Activated naive CD4-positive, alpha-beta T cell treated with anti-CD3 and anti-CD28 coated beads, Interleukin-2, amount 50 U/mL, for 24 hours (primary cell): Measurements from ENCODE around the gene BIVM.
A peak's percentile ranks its signal among the peaks of the same experiment; 100 is the strongest.
"Not testable (repeated sequence)": the region's sequence is repeated elsewhere in the genome, so short reads cannot be mapped to it uniquely, and the experiment has no call there.

Experiments
- H3K27ac Mint-ChIP-seq: one replicate; pipeline ENCODE4 v1.8.0; 2021; ENCODE audit warnings: mild to moderate bottlenecking, mixed read lengths
- H3K27me3 Mint-ChIP-seq: one replicate; pipeline ENCODE4 v1.8.0; 2021; ENCODE audit warnings: mixed read lengths
- H3K36me3 Mint-ChIP-seq: one replicate; pipeline ENCODE4 v1.8.0; 2021; ENCODE audit warnings: mixed read lengths
- H3K4me1 Mint-ChIP-seq: one replicate; pipeline ENCODE4 v1.8.0; 2021; ENCODE audit warnings: mixed read lengths
- H3K4me3 Mint-ChIP-seq: one replicate; pipeline ENCODE4 v1.8.0; 2021; ENCODE audit warnings: mild to moderate bottlenecking, mixed read lengths
- H3K9me3 Mint-ChIP-seq: one replicate; pipeline ENCODE4 v1.8.0; 2021; ENCODE audit warnings: mixed read lengths

BIVM gene

DNA sequence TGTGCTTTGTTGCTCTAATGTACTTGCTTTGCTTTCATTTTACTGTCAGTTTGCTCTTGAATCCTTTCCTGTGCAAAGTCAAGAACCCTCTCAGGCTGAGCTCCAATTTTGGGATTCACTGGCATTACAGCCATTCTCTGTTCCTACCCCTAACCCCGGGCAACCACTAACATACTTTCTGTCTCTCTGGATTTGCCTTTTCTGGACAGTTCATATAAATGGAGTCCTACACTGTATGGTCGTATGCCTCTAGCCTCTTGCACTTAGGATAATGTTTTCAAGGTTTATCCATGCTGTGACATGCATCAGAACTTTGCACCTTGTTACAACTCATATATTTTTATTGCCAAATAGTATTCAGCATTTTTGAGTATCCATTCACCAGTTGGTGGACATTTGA lies 22.6 kb upstream of the BIVM start:
- H3K27me3 Mint-ChIP-seq: no peaks in the 10 kb centered on the region
- H3K9me3 Mint-ChIP-seq: no peaks in the 10 kb centered on the region
- H3K36me3 Mint-ChIP-seq: peaks cover 3% of the 10 kb centered on the region
- no peak overlapping the region for H3K27ac Mint-ChIP-seq
- peaks cover 47% of the 10 kb centered on the region for H3K4me1 Mint-ChIP-seq
- H3K4me3 Mint-ChIP-seq: no peak overlapping the region

DNA sequence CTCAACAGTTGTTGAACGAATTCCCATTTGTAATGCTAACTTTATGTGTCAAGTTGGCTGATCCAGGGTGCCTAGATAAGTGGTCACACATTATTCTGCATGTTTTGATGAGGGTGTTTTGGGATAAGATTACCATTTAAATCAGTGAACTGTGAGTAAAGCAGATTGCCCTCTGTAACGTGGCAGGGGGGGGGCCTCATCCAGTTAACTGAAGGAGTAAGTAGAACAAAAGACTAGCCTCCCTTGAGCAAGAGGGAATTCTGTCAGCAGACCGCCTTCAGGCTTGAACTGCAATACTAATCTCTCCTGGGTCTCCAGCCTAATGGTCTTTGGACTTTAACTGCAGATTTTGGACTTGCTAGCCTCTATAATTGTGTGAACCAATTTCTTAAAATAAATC lies 21.2 kb upstream of the BIVM start:
- H3K4me1 Mint-ChIP-seq: peaks cover 34% of the 10 kb centered on the region
- H3K27me3 Mint-ChIP-seq: no peaks in the 10 kb centered on the region
- no peaks in the 10 kb centered on the region for H3K9me3 Mint-ChIP-seq
- peaks cover 4% of the 10 kb centered on the region for H3K36me3 Mint-ChIP-seq
- H3K27ac Mint-ChIP-seq: no peak overlapping the region
- no peak overlapping the region for H3K4me3 Mint-ChIP-seq

DNA sequence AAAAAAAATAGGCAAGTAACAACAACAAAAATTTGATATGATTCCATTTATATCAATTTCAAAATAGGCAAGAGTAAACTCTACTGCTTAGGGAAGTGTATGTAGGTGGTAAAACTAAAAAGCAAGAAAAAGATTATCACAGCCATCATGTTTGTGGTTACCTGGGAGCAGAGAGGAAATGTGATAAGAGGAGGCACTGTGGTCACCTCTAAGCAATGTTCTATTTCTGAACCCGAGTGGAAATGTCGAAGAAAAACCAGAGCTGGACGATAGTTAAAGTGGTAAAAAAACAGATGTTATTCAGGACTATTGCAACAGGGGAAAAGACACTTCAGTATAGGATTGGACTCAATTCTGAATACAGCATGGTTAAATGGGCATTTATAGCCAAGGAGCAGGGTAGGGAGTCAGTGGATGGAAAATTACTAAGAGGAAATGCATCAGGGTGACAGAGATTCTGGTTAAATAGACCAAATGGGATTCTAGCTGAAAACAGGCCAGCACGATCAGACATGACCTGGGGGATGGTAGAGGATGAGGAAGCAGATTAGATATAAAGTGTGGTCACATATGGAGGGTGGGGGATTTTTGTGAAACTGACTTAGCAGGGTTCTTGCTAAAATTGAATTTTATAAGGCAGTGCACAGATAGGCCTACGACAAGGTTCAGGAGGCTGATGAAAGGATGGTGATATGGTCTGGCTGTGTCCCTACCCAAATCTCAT lies 19.3 kb upstream of the BIVM start:
- Mint-ChIP-seq H3K9me3 (no peaks in the 10 kb centered on the region), H3K27ac (peak overlapping the region; percentile 74), H3K4me3 (peak overlapping the region; percentile 33), H3K36me3 (peaks cover 4% of the 10 kb centered on the region), H3K27me3 (no peaks in the 10 kb centered on the region), H3K4me1 (peaks cover 26% of the 10 kb centered on the region)

DNA sequence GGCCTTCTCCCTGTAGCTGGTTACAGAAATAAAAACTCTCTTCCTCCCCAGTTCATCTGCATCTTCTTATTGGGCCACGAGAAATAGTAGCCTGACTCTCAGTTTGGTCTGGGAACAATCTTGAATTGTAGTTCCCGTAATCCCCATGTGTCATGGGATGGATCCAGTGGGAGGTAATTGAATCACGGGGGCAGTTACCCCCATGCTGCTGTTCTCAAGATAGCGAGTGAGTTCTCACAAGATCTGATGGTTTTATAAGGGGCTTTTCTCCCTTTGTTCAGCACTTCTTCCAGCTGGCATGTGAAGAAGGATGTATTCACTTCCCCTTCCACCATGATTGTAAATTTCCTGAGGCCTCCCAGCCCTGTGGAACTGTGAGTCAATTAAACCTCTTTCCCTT lies 18.3 kb upstream of the BIVM start:
- not testable (repeated sequence) for H3K36me3 Mint-ChIP-seq, H3K27me3 Mint-ChIP-seq, H3K27ac Mint-ChIP-seq, H3K4me3 Mint-ChIP-seq, H3K9me3 Mint-ChIP-seq
- peaks cover 21% of the 10 kb centered on the region for H3K4me1 Mint-ChIP-seq

GRCh38 chr13:102781591-102781990 lies 17.3 kb upstream of the BIVM start:
- Mint-ChIP-seq H3K27me3 (no peaks in the 10 kb centered on the region), H3K9me3 (no peaks in the 10 kb centered on the region), H3K4me1 (peaks cover 21% of the 10 kb centered on the region), H3K4me3 (no peak overlapping the region), H3K27ac (no peak overlapping the region), H3K36me3 (peaks cover 4% of the 10 kb centered on the region)

GRCh38 chr13:102784483-102784882 lies 14.4 kb upstream of the BIVM start:
- Mint-ChIP-seq H3K4me1 (peaks cover 8% of the 10 kb centered on the region), H3K27ac (no peak overlapping the region), H3K36me3 (peaks cover 4% of the 10 kb centered on the region), H3K27me3 (no peaks in the 10 kb centered on the region), H3K9me3 (no peaks in the 10 kb centered on the region), H3K4me3 (no peak overlapping the region)

DNA sequence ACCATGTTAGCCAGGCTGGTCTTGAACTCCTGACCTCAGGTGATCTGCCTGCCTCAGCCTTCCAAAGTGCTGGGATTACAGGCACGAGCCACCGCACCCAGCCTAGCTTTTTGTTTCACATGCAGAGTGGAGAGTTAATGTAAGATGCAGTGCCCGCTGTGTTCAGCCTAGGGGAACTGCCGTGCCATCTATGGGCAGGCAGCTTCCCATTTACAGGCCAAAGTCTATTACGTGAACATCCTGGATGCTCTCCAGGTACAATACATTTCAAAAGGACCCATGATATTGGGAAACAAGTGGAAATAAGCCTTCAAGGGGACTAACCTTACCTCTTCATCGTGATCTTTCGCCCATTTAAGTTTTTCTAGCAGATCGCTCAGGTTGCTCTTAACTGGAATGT lies 10.2 kb upstream of the BIVM start:
- peaks cover 1% of the 10 kb centered on the region for H3K27me3 Mint-ChIP-seq
- no peaks in the 10 kb centered on the region for H3K36me3 Mint-ChIP-seq
- no peak overlapping the region for H3K4me3 Mint-ChIP-seq
- no peaks in the 10 kb centered on the region for H3K9me3 Mint-ChIP-seq
- no peaks in the 10 kb centered on the region for H3K4me1 Mint-ChIP-seq
- H3K27ac Mint-ChIP-seq: no peak overlapping the region

GRCh38 chr13:102792396-102792795 lies 6.5 kb upstream of the BIVM start:
- no peaks in the 10 kb centered on the region for H3K36me3 Mint-ChIP-seq

GRCh38 chr13:102793611-102794355 lies 5.1 kb upstream of the BIVM start:
- Mint-ChIP-seq H3K27me3 (peaks cover 17% of the 10 kb centered on the region), H3K4me3 (no peak overlapping the region), H3K36me3 (no peaks in the 10 kb centered on the region), H3K4me1 (peaks cover 4% of the 10 kb centered on the region), H3K9me3 (no peaks in the 10 kb centered on the region), H3K27ac (no peak overlapping the region)

More at GRCh38 chr13:102792396-102792795, 6.5 kb upstream of the BIVM start:
- Mint-ChIP-seq H3K4me1 (no peaks in the 10 kb centered on the region), H3K27me3 (peaks cover 14% of the 10 kb centered on the region), H3K4me3 (no peak overlapping the region), H3K27ac (no peak overlapping the region), H3K9me3 (no peaks in the 10 kb centered on the region)

DNA sequence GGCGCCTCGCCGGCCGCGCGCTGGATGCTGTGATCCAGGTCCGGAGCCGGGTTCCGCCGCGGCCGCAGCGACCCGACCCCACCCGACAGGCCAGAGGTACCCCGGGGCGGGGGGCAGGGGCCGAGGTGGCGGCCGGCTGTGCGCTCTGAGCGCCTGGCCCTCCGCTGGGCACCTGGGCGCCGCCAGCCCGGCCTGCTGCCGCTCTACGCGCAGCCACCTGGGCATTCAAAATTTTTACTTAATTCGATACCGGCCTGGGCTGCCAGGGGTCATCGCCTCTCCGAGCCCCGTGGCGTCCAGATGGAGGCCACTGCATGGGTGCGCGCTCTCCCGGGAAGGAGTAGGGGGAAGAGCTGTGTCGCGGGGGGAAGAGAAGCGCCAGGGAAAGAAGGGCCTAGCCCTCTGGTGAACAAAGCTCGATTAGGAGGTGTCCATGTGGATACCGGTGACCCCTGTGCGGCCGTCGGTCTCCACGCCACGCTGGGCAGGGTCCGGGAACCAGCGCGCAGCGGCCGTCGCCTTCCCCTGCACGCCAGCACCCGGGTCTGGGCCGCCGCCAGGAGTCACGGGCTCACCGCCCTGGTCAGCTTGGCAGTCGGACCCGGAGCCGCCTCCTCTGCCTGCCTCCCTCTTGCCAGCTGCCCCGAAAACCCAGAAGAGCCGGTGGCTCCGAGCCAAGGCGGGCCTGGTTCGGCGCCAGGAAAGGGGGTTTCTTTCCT lies 666 bp downstream of the BIVM start:
- H3K27me3 Mint-ChIP-seq: peaks cover 14% of the 10 kb centered on the region
- H3K27ac Mint-ChIP-seq: peak overlapping the region; percentile 70
- H3K4me1 Mint-ChIP-seq: peaks cover 19% of the 10 kb centered on the region
- H3K9me3 Mint-ChIP-seq: no peaks in the 10 kb centered on the region
- peak overlapping the region; percentile 90 for H3K4me3 Mint-ChIP-seq
- H3K36me3 Mint-ChIP-seq: no peaks in the 10 kb centered on the region

GRCh38 chr13:102800145-102801041 lies 1.5 kb downstream of the BIVM start:
- Mint-ChIP-seq H3K36me3 (no peaks in the 10 kb centered on the region), H3K4me1 (peaks cover 19% of the 10 kb centered on the region), H3K27me3 (peaks cover 13% of the 10 kb centered on the region), H3K4me3 (peak overlapping the region; percentile 90), H3K27ac (peak overlapping the region; percentile 70), H3K9me3 (no peaks in the 10 kb centered on the region)

DNA sequence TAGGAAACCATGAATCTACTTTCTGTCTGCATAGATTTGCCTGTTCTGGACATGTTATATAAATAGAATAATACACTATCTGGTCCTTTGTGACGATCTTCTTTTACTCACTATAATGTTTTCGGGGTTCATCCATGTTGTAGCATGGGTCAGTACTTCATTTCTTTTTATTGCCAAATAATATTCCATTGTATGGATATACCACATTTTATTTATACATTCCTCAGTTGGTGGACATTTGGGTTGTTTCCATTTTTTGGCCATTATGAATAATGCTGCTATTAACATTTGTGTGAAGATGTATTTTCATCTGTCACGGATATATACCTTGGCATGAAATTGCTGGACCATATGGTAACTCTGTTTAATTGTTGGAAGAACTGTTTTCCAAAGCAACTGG lies 6.8 kb downstream of the BIVM start:
- Mint-ChIP-seq H3K4me3 (no peak overlapping the region), H3K36me3 (no peaks in the 10 kb centered on the region), H3K9me3 (no peaks in the 10 kb centered on the region), H3K27ac (no peak overlapping the region), H3K27me3 (no peaks in the 10 kb centered on the region), H3K4me1 (peaks cover 18% of the 10 kb centered on the region)

DNA sequence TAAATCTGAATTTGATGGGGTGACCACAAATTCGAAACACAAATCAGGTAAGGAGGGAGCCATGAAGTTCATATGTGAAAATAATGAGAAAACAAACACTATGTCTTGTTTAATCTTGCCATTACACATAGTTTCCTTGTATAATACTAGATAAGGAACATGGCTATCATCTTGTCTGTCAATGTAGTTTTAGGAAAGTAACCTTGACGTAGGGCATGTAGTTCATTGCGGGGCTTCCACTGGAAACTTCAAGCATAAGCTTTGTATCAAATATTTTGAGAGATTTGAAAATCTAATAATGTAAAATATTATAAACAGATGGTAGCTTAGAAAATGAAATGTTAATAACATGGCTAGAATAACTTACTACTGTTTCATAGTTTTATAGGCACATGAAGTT lies 8.8 kb downstream of the BIVM start:
- peaks cover 9% of the 10 kb centered on the region for H3K4me1 Mint-ChIP-seq
- no peak overlapping the region for H3K4me3 Mint-ChIP-seq
- peaks cover 6% of the 10 kb centered on the region for H3K9me3 Mint-ChIP-seq
- peaks cover 5% of the 10 kb centered on the region for H3K36me3 Mint-ChIP-seq
- H3K27me3 Mint-ChIP-seq: no peaks in the 10 kb centered on the region
- no peak overlapping the region for H3K27ac Mint-ChIP-seq

- Mint-ChIP-seq H3K4me1 (peaks cover 9% of the 10 kb centered on the region), H3K27ac (no peak overlapping the region), H3K4me3 (no peak overlapping the region), H3K9me3 (peaks cover 6% of the 10 kb centered on the region), H3K27me3 (no peaks in the 10 kb centered on the region), H3K36me3 (peaks cover 10% of the 10 kb centered on the region)
These were observed 13.8 kb downstream of the BIVM start for GRCh38 chr13:102812611-102813287.
